Breast epithelium (tissue), 4 donors: Measurements from ENCODE around the gene FHIP1B. TPM values are rescaled to one million over a fixed set of nuclear protein-coding genes. Genes with fewer than 3 reads are reported as not detected.

Experiments used
- DNase-seq, 2 donors: peaks; one replicate each; pipeline ENCODE4 v3.0.0-alpha.2; 2019; ENCODE audit warnings: low spot score in 2 of 2
- H3K27ac ChIP-seq, 2 donors: fragments of 200-600 bp; sonication (generic) in 1 of 2; one replicate each; pipeline ENCODE4 v1.5.1; 2016 to 2019; ENCODE audit warnings: mild to moderate bottlenecking in 1 of 2
- H3K27me3 ChIP-seq, 2 donors: fragments of 200-600 bp; sonication (generic) in 1 of 2; one replicate each; pipeline versions ENCODE4 v1.5.1 to v1.6.0; 2017 to 2019; ENCODE audit warnings: control low read depth in 1 of 2, mild to moderate bottlenecking in 1 of 2
- H3K36me3 ChIP-seq: fragments of 200-600 bp; one replicate; pipeline ENCODE4 v1.5.1; 2019
- H3K4me1 ChIP-seq, 2 donors: fragments of 200-600 bp; sonication (generic); one replicate each; pipeline ENCODE4 v1.5.1; 2016 to 2019; ENCODE audit warnings: control low read depth in 1 of 2
- H3K4me3 ChIP-seq, 3 donors: fragments of 200-600 bp; sonication (generic); 1 replicate in 2 of 3; 2 replicates in 1 of 3; pipeline ENCODE4 v1.5.1; 2016 to 2019; ENCODE audit warnings: mild to moderate bottlenecking in 3 of 3, moderate library complexity in 2 of 3
- H3K9me3 ChIP-seq, 2 donors: fragments of 200-600 bp; sonication (generic) in 1 of 2; one replicate each; pipeline ENCODE4 v1.5.1; 2016 to 2019; ENCODE audit warnings: control low read depth in 1 of 2
- CTCF ChIP-seq, 3 donors: fragments of 450-650 bp; IDR thresholded peaks; one replicate each; pipeline ENCODE4 v1.5.1; 2016 to 2017; ENCODE audit warnings: antibody characterized with exemption in 3 of 3, mild to moderate bottlenecking in 3 of 3, moderate library complexity in 3 of 3
- POLR2A ChIP-seq: fragments of 450-650 bp; IDR thresholded peaks from one replicate; pipeline ENCODE4 v1.6.1; 2016; ENCODE audit warnings: antibody characterized with exemption, mild to moderate bottlenecking, moderate library complexity
- POLR2AphosphoS5 ChIP-seq, 3 donors: sonication (generic); formaldehyde crosslinking; IDR thresholded peaks; one replicate each; pipeline ENCODE4 v1.6.1; 2017; ENCODE audit warnings: antibody characterized with exemption in 3 of 3
- intact Hi-C: fragments of 100-400 bp; cut with DNase I; formaldehyde crosslinking; loops from one replicate; pipeline ENCODE4 v1.15.1; 2023; ENCODE audit warnings: low total_unique reads
- total RNA-seq, 3 donors: library from RNA; depleted of rRNA; stranded (reverse); fragments of >200 nt; gene quantifications; one replicate each; pipeline ENCODE4 v1.1.0, GENCODE V29; 2016

The FHIP1B gene
- total RNA-seq, 3 donors from 2014 or later: 34.7 to 42.6 (median 42.1) TPM

GRCh38 chr11:6233984-6234386 is 451 bp downstream of the FHIP1B start:
- DNase-seq: no peak

GRCh38 chr11:6232899-6233298 is 1.5 kb downstream of the FHIP1B start:
- intact Hi-C loops: no loop called here
- no peaks in the 10 kb centered on the region for H3K9me3 ChIP-seq
- H3K4me3 ChIP-seq: no peak overlapping the region
- no peaks in the 10 kb centered on the region for H3K27me3 ChIP-seq
- no peaks in the 10 kb centered on the region for H3K4me1 ChIP-seq
- H3K36me3 ChIP-seq: no peaks in the 10 kb centered on the region
- H3K27ac ChIP-seq: no peak overlapping the region
- no peak for DNase-seq
- TF ChIP-seq POLR2A: no peak
- TF ChIP-seq POLR2AphosphoS5 (IDR thresholded peaks at IDR 0.05): no peak
- TF ChIP-seq CTCF (IDR thresholded peaks at IDR 0.05): no peak

More at GRCh38 chr11:6233984-6234386, 451 bp downstream of the FHIP1B start:
- Histone ChIP-seq H3K4me1 (no peaks in the 10 kb centered on the region), H3K9me3 (no peaks in the 10 kb centered on the region), H3K27ac (peak overlapping the region; percentile 90 to 93), H3K36me3 (no peaks in the 10 kb centered on the region), H3K4me3 (peak overlapping the region; percentile 76 to 80 (median 79)), H3K27me3 (no peaks in the 10 kb centered on the region)
- intact Hi-C loops: no loop called here
- TF ChIP-seq POLR2A (no peak), CTCF (IDR thresholded peaks at IDR 0.05) (no peak), POLR2AphosphoS5 (IDR thresholded peaks at IDR 0.05) (no peak)

GRCh38 chr11:6229911-6230310 is 4.5 kb downstream of the FHIP1B start:
- H3K27ac ChIP-seq: no peak overlapping the region
- H3K27me3 ChIP-seq: no peaks in the 10 kb centered on the region
- no peaks in the 10 kb centered on the region for H3K9me3 ChIP-seq
- no peak for DNase-seq
- no peaks in the 10 kb centered on the region for H3K36me3 ChIP-seq
- H3K4me1 ChIP-seq: no peaks in the 10 kb centered on the region
- intact Hi-C loops: no loop called here
- no peak for TF ChIP-seq CTCF (IDR thresholded peaks at IDR 0.05)
- TF ChIP-seq POLR2A: no peak
- no peak for TF ChIP-seq POLR2AphosphoS5 (IDR thresholded peaks at IDR 0.05)
- H3K4me3 ChIP-seq: no peak overlapping the region

GRCh38 chr11:6228520-6228919 is 5.9 kb downstream of the FHIP1B start:
- intact Hi-C loops: no loop called here
- no peaks in the 10 kb centered on the region for H3K27me3 ChIP-seq
- H3K27ac ChIP-seq: no peak overlapping the region
- TF ChIP-seq POLR2A (no peak), POLR2AphosphoS5 (IDR thresholded peaks at IDR 0.05) (no peak), CTCF (IDR thresholded peaks at IDR 0.05) (no peak)
- H3K4me1 ChIP-seq: no peaks in the 10 kb centered on the region
- no peaks in the 10 kb centered on the region for H3K9me3 ChIP-seq
- no peak overlapping the region for H3K4me3 ChIP-seq
- DNase-seq: no peak
- no peaks in the 10 kb centered on the region for H3K36me3 ChIP-seq

- Histone ChIP-seq H3K9me3 (no peaks in the 10 kb centered on the region), H3K27ac (peak overlapping the region; percentile 0 to 6), H3K4me3 (no peak overlapping the region), H3K4me1 (no peaks in the 10 kb centered on the region), H3K36me3 (no peaks in the 10 kb centered on the region), H3K27me3 (no peaks in the 10 kb centered on the region)
- intact Hi-C loops: loop anchor here (2.0 kb wide), 1 partner anchor 61 kb away; no protein-coding TSS in a partner anchor
- DNase-seq: no peak
- no peak for TF ChIP-seq CTCF (IDR thresholded peaks at IDR 0.05)
- no peak for TF ChIP-seq POLR2A
- no peak for TF ChIP-seq POLR2AphosphoS5 (IDR thresholded peaks at IDR 0.05)
Observed at GRCh38 chr11:6225896-6226295, 8.5 kb downstream of the FHIP1B start.
